GM12891 (cell line): Measurements from ENCODE around the gene CRY2.

Experiments used
- POLR2A ChIP-seq: IDR thresholded peaks from 2 replicates; pipeline ENCODE4 v1.6.1; 2011; ENCODE audit warnings: low read depth, low read length, control low read depth
- POLR2AphosphoS5 ChIP-seq: IDR thresholded peaks from 2 replicates; pipeline ENCODE4 v1.6.1; 2011; ENCODE audit warnings: low read depth, low read length, control low read depth
- TAF1 ChIP-seq: IDR thresholded peaks from 2 replicates; pipeline ENCODE4 v1.6.1; 2011; ENCODE audit warnings: low read depth, low read length, control low read depth

GRCh38 chr11:45927684-45928413 lies 80.6 kb downstream of the CRY2 start:
- TF ChIP-seq POLR2A (no peak), TAF1 (no peak), POLR2AphosphoS5 (no peak)
